Stomach smooth muscle (tissue), 2 donors: ENCODE results near the gene UBE2Q2.
"Not testable (repeated sequence)": the region's sequence is repeated elsewhere in the genome, so short reads cannot be mapped to it uniquely, and the experiment has no call there.

Source experiments
- H3K27ac ChIP-seq: one replicate; pipeline ENCODE4 v1.7.0; 2013; ENCODE audit warnings: mild to moderate bottlenecking, low read length, inconsistent platforms
- H3K27me3 ChIP-seq, 2 donors: one replicate each; pipeline ENCODE4 v1.7.0; 2013; ENCODE audit warnings: low read length in 2 of 2; ENCODE audit not compliant: insufficient read depth in 2 of 2, control insufficient read depth in 1 of 2
- H3K36me3 ChIP-seq, 2 donors: one replicate each; pipeline ENCODE4 v1.7.0; 2013; ENCODE audit warnings: low read length in 2 of 2; ENCODE audit not compliant: control insufficient read depth in 2 of 2, insufficient read depth in 2 of 2
- H3K4me1 ChIP-seq: one replicate; pipeline ENCODE4 v1.7.0; 2013; ENCODE audit warnings: low read length; ENCODE audit not compliant: control insufficient read depth, insufficient read depth
- H3K4me3 ChIP-seq, 2 donors: one replicate each; pipeline ENCODE4 v1.7.0; 2013; ENCODE audit warnings: low read length in 2 of 2
- H3K9ac ChIP-seq, 2 donors: one replicate each; pipeline ENCODE4 v1.7.0; 2013; ENCODE audit warnings: low read length in 2 of 2, mild to moderate bottlenecking in 1 of 2
- H3K9me3 ChIP-seq, 2 donors: one replicate each; pipeline ENCODE4 v1.7.0; 2013; ENCODE audit warnings: low read length in 2 of 2; ENCODE audit not compliant: control insufficient read depth in 2 of 2
- donor health status: healthy.
- donor health status: Pancreatic carcinoma.

Gene UBE2Q2

DNA sequence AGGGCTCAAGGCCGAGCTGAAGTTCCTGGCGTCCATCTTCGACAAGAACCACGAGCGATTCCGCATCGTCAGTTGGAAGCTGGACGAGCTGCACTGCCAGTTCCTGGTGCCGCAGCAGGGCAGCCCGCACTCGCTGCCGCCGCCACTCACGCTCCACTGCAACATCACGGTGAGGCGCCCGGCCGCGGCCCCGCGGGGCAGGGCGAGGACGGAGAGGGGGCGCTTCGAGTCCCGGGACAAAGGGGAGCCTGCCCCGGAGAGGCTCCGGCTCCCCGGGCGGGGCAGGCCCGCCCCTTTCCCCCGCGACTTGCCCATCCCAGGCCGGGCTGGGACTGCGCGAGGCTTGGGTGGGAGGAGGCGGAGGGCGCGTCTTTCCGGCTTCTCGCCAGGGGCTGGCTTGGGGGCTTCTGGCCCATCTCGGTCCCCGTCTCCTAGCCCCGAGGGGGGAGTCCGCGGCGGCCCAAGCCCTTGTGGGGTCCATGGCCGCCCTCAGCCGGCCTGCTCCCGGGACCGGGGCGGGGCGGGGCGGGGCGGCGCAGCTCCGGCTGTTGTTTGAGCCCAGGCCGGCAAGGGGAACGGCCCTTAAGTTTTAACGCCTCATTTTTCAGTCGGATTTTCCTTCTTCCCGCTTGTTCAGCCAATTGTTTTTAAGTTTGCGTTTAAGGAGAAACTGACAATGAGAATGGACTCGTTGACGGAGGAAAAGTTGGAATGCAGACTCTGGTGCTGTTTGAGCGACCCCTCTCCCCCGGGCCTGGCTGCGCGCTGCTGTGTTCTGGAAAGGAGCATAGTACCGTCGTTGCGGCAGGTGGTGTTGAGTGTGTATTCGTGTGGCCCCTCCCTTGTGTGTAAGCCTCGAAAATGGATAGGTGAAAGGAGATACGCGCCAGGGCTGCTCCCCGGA lies 683 bp downstream of the UBE2Q2 start:
- Histone ChIP-seq H3K4me1 (peaks cover 23% of the 10 kb centered on the region), H3K36me3 (no peaks in the 10 kb centered on the region), H3K9ac (peak overlapping the region; percentile 84 to 87), H3K4me3 (peak overlapping the region; percentile 91 to 97), H3K27me3 (no peaks in the 10 kb centered on the region), H3K9me3 (no peaks in the 10 kb centered on the region), H3K27ac (peak overlapping the region; percentile 89)

DNA sequence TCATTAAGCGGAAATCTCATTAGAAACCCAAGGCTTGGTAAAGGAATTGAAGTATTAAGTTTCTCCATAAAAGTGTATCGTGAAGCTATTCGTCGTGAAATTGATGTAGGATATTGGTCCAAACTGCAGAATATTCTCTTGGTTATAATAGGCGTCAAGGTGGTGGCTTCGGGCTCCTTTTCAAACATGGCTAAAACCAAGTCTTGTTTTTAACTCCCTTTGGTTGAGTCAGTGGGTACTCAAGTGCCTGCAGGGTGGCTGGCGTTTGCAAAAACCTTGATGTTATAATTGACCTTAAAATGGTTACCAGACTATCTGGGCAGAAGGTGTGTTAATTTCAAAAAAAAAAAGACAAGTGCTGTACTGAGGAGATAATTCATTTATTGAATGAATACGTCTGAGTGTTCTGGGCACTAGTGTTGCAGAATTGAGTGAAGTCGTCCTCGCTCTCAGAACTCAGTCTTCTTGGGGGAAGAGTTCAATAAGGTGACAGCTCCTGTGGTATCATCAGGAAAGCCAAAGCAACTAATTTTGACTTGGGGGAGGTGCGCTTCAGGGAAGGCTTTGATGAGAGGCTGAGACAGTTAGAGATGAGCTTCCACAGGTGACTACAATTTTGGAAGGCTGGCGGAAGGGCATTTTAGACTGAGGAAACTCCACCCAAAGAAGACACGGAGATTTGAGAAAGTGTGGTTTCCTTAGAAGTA lies 1.5 kb downstream of the UBE2Q2 start:
- peaks cover 23% of the 10 kb centered on the region for H3K4me1 ChIP-seq
- H3K4me3 ChIP-seq = peak overlapping the region; percentile 91 to 97
- H3K9ac ChIP-seq = peak overlapping the region; percentile 84 to 87
- peak overlapping the region; percentile 89 for H3K27ac ChIP-seq
- no peaks in the 10 kb centered on the region for H3K27me3 ChIP-seq
- no peaks in the 10 kb centered on the region for H3K9me3 ChIP-seq
- H3K36me3 ChIP-seq = no peaks in the 10 kb centered on the region

GRCh38 chr15:75849167-75849566 lies 5.9 kb downstream of the UBE2Q2 start:
- Histone ChIP-seq H3K27ac (no peak overlapping the region), H3K36me3 (no peaks in the 10 kb centered on the region), H3K27me3 (no peaks in the 10 kb centered on the region), H3K4me1 (peaks cover 20% of the 10 kb centered on the region), H3K4me3 (no peak overlapping the region), H3K9ac (no peak overlapping the region), H3K9me3 (no peaks in the 10 kb centered on the region)

DNA sequence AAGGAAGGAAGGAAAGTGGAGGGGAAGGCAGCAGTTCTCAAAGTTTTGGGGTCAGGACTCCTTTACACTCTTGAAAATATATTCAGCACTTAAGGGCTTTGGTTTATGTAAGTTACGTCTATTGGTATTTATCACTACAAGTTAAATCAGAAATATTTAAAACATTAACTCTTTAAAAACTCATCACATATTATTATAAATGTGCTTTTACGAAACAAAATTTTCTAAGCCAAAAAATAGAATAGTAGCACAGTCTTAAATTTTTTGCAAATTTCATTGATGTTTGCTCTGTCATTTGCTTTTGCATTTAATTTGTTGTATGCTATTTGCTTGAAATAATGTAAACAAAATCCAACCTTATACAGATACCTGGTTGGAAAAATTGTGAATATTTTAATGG lies 7.5 kb downstream of the UBE2Q2 start:
- peaks cover 6% of the 10 kb centered on the region for H3K4me1 ChIP-seq
- H3K4me3 ChIP-seq = no peak overlapping the region
- no peaks in the 10 kb centered on the region for H3K36me3 ChIP-seq

DNA sequence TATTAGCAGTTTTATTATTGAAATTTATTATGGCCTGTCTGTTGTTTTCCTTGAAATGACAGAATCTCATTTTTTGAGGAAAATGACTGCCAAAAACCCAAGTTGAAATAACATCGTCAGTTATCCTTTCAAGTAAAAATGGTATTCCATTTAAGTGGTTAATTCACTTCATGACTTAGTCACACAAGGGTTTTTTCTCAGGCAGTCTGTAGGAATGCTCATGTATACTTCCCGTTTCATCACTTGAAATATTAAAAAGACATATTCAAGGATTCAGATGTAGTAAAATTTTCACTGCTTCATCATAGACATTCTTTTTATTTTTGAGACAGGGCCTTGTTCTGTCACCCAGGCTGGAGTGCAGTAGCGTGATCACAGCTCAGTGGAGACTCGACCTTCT lies 8.3 kb downstream of the UBE2Q2 start:
- H3K4me3 ChIP-seq, H3K4me1 ChIP-seq, H3K9ac ChIP-seq, H3K27me3 ChIP-seq, H3K27ac ChIP-seq, H3K36me3 ChIP-seq, H3K9me3 ChIP-seq: not testable (repeated sequence)

More for the DNA sequence above, 7.5 kb downstream of the UBE2Q2 start:
- H3K9me3 ChIP-seq = no peaks in the 10 kb centered on the region
- H3K27ac ChIP-seq = no peak overlapping the region
- H3K9ac ChIP-seq = no peak overlapping the region
- no peaks in the 10 kb centered on the region for H3K27me3 ChIP-seq

DNA sequence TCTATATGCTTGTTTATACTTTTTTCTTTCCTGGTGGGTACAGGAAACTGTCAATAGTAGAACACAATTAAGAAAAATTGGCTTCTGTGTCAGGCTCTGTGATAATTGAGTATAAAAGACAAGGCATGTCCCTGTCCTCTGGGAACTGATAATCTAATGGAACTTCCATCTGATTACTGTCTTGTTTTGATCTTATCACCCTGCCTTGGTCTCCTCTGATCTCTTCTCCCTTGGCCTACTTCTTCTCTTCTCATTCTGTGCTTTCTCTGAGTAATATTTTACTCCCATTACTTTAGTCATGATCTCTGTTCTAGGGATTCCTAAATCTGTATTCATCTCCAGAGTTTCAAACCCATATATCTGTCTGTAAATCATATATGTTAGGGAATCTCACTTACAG lies 14.6 kb downstream of the UBE2Q2 start:
- no peaks in the 10 kb centered on the region for H3K27me3 ChIP-seq
- H3K36me3 ChIP-seq = peaks cover 0 to 2% of the 10 kb centered on the region in 2 donors

DNA sequence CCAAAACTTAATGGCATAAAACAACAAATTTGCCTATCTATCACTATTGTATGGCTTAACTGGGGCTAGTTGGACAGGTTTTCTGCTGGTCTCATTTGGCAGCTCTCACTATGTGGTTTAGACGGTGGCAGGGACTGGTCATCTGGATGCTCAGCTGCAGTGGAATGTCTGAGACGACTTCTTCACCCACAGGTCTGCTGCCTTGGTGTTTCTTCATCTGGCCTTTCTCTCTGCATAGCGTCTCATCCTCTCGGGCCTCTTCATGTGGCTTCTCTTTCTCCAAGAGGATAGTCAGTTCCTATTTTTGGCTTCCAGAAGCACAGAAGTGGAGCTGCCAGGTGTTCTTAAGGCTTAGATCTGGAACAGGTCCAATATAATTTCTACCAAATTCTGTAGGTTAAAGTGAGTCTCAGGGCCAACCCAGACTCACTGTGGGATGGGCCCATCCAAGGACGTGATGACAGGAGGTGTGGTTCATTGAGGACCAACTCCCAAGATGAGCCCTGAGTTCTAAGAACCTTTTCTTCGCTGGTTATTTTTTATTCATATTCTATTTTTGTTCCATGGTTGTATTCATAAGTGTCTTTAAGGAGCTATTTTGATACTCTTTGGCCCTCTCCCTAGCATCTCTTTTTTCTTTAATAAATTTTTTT lies 18.6 kb downstream of the UBE2Q2 start:
- H3K27ac ChIP-seq = no peak overlapping the region
- H3K4me3 ChIP-seq = no peak overlapping the region
- H3K27me3 ChIP-seq = no peaks in the 10 kb centered on the region
- no peaks in the 10 kb centered on the region for H3K36me3 ChIP-seq
- H3K9ac ChIP-seq = no peak overlapping the region
- H3K4me1 ChIP-seq = no peaks in the 10 kb centered on the region
- H3K9me3 ChIP-seq = no peaks in the 10 kb centered on the region

More for the DNA sequence above, 14.6 kb downstream of the UBE2Q2 start:
- H3K4me3 ChIP-seq = no peak overlapping the region
- H3K27ac ChIP-seq = no peak overlapping the region
- no peak overlapping the region for H3K9ac ChIP-seq
- H3K4me1 ChIP-seq = no peaks in the 10 kb centered on the region
- H3K9me3 ChIP-seq = no peaks in the 10 kb centered on the region

DNA sequence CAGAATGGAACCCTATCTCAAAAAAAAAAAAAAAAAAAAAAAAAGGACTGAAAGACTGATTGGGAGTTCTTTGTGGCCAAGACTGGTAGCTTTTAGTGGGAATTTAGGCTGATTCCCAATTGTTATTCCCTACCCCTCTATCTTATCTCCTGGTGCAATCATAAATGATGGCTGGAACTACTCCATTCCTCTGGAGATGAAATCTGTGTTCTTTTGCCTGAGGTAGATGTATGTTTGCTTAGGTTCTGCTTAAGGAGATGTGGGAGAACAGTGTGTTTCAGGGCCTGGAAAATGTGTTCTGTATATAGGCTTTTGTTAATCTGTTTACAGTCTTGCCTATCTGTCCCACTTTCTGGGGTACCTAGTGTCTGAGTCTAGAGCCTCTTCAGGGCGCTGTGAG lies 19.5 kb downstream of the UBE2Q2 start:
- Histone ChIP-seq H3K9ac (no peak overlapping the region), H3K36me3 (no peaks in the 10 kb centered on the region), H3K4me1 (no peaks in the 10 kb centered on the region), H3K9me3 (no peaks in the 10 kb centered on the region), H3K27ac (no peak overlapping the region), H3K27me3 (no peaks in the 10 kb centered on the region), H3K4me3 (no peak overlapping the region)

GRCh38 chr15:75864213-75865059 lies 21.2 kb downstream of the UBE2Q2 start:
- H3K4me3 ChIP-seq = no peak overlapping the region
- H3K4me1 ChIP-seq = no peaks in the 10 kb centered on the region
- H3K9ac ChIP-seq = no peak overlapping the region
- H3K27ac ChIP-seq = no peak overlapping the region
- no peaks in the 10 kb centered on the region for H3K36me3 ChIP-seq
- H3K9me3 ChIP-seq = no peaks in the 10 kb centered on the region
- H3K27me3 ChIP-seq = no peaks in the 10 kb centered on the region

GRCh38 chr15:75866045-75866444 lies 22.8 kb downstream of the UBE2Q2 start:
- not testable (repeated sequence) for H3K9ac ChIP-seq, H3K27ac ChIP-seq, H3K36me3 ChIP-seq, H3K9me3 ChIP-seq, H3K4me3 ChIP-seq, H3K4me1 ChIP-seq, H3K27me3 ChIP-seq
